Spleen (tissue), 7 donors: Measurements from ENCODE around the gene KAT8.

ENCODE experiments used
- CTCF ChIP-seq, 11 experiments: fragments of 200-600 bp in 7 of 11; fragments of 450-650 bp in 4 of 11; sonication (generic) in 4 of 11; IDR thresholded peaks in 8 of 11; conservative IDR thresholded peaks in 3 of 11; 1 replicate in 7 of 11; 2 replicates in 4 of 11; pipeline versions ENCODE4 v1.4.0 to v1.8.0; 2016 to 2021; ENCODE audit warnings: antibody characterized with exemption in 11 of 11, inconsistent platforms in 4 of 11, mild to moderate bottlenecking in 1 of 11
- POLR2AphosphoS5 ChIP-seq, 3 donors: sonication (generic); formaldehyde crosslinking; IDR thresholded peaks; one replicate each; pipeline ENCODE4 v1.5.1; 2017; ENCODE audit warnings: antibody characterized with exemption in 3 of 3
- donor health status: DM: no; HTN: no; CAD: no; lungs with moderate emphysema.
- donor health status: DM: no; HTN: no; CAD: no.
- donor health status: DM: no; HTN: no; CAD: no.

- TF ChIP-seq POLR2AphosphoS5 (IDR thresholded peaks at IDR 0.05), result peak in 1 of 3 donors; percentile 13
- TF ChIP-seq CTCF (IDR thresholded peaks at IDR 0.05 in 8 of 11, conservative IDR thresholded peaks at IDR 0.05 in 3 of 11), result no peak
These were observed 26.9 kb upstream of the KAT8 start for GRCh38 chr16:31090540-31090939.
